ENCODE data around the gene COCH. TPM values are rescaled to one million over a fixed set of nuclear protein-coding genes. Genes with fewer than 3 reads are reported as not detected.

COCH gene
- total RNA-seq, 4 donors from 2014 or later, result 0.35 to 2.0 (median 0.53) TPM

- Histone ChIP-seq H3K9me3 (no peaks in the 10 kb centered on the region), H3K27me3 (peaks cover 0 to 4% (median 0%) of the 10 kb centered on the region in 3 donors), H3K4me3 (no peak overlapping the region), H3K27ac (no peak overlapping the region), H3K4me1 (no peaks in the 10 kb centered on the region), H3K36me3 (no peaks in the 10 kb centered on the region)
- in situ Hi-C loops (cut with MboI; ENCODE audit: low sequenced_read_pairs in 4 of 4), result no loop called here
- TF ChIP-seq POLR2A (IDR thresholded peaks at IDR 0.05), result no peak
- no peak for TF ChIP-seq CTCF (IDR thresholded peaks at IDR 0.05 in 4 of 5, conservative IDR thresholded peaks at IDR 0.05 in 1 of 5)
- intact Hi-C loops (cut with DNase I; ENCODE audit: low total_unique reads), result no loop called here
- ATAC-seq (no peak), DNase-seq (no peak)
Measured at GRCh38 chr14:30861200-30861599, 13.2 kb upstream of the COCH start.

GRCh38 chr14:30864934-30865333 lies 9.4 kb upstream of the COCH start:
- Histone ChIP-seq H3K9me3 (no peaks in the 10 kb centered on the region), H3K36me3 (no peaks in the 10 kb centered on the region), H3K4me1 (no peaks in the 10 kb centered on the region), H3K27me3 (peaks cover 0 to 4% (median 0%) of the 10 kb centered on the region in 3 donors), H3K4me3 (no peak overlapping the region), H3K27ac (no peak overlapping the region)
- DNase-seq (no peak), ATAC-seq (no peak)
- TF ChIP-seq POLR2A (IDR thresholded peaks at IDR 0.05), result no peak
- no peak for TF ChIP-seq CTCF (IDR thresholded peaks at IDR 0.05 in 4 of 5, conservative IDR thresholded peaks at IDR 0.05 in 1 of 5)
- intact Hi-C loops (cut with DNase I; ENCODE audit: low total_unique reads), result no loop called here
- in situ Hi-C loops (cut with MboI; ENCODE audit: low sequenced_read_pairs in 4 of 4), result no loop called here

GRCh38 chr14:30868736-30869135 lies 5.6 kb upstream of the COCH start:
- ATAC-seq (no peak), DNase-seq (no peak)
- Histone ChIP-seq H3K4me3 (no peak overlapping the region), H3K4me1 (no peaks in the 10 kb centered on the region), H3K27ac (no peak overlapping the region), H3K9me3 (no peaks in the 10 kb centered on the region), H3K27me3 (peaks cover 0 to 22% (median 3%) of the 10 kb centered on the region in 3 donors), H3K36me3 (no peaks in the 10 kb centered on the region)
- TF ChIP-seq CTCF (IDR thresholded peaks at IDR 0.05 in 4 of 5, conservative IDR thresholded peaks at IDR 0.05 in 1 of 5), result no peak
- TF ChIP-seq POLR2A (IDR thresholded peaks at IDR 0.05), result no peak
- in situ Hi-C loops (cut with MboI; ENCODE audit: low sequenced_read_pairs in 4 of 4), result no loop called here
- intact Hi-C loops (cut with DNase I; ENCODE audit: low total_unique reads), result no loop called here

- no peak for ATAC-seq
- in situ Hi-C loops (cut with MboI; ENCODE audit: low sequenced_read_pairs in 4 of 4), result no loop called here
- Histone ChIP-seq H3K9me3 (no peaks in the 10 kb centered on the region), H3K27me3 (peaks cover 4 to 32% (median 11%) of the 10 kb centered on the region in 3 donors), H3K27ac (no peak overlapping the region), H3K36me3 (no peaks in the 10 kb centered on the region), H3K4me3 (no peak overlapping the region), H3K4me1 (peaks cover 0 to 3% of the 10 kb centered on the region in 2 donors)
- intact Hi-C loops (cut with DNase I; ENCODE audit: low total_unique reads), result no loop called here
- TF ChIP-seq POLR2A (IDR thresholded peaks at IDR 0.05) (no peak), CTCF (IDR thresholded peaks at IDR 0.05 in 4 of 5, conservative IDR thresholded peaks at IDR 0.05 in 1 of 5) (no peak)
- DNase-seq, result no peak
Measured at GRCh38 chr14:30869551-30870155, 4.7 kb upstream of the COCH start.

GRCh38 chr14:30872602-30873001 lies 1.8 kb upstream of the COCH start:
- peaks cover 0 to 7% of the 10 kb centered on the region in 2 donors for H3K4me1 ChIP-seq
- no peak overlapping the region for H3K4me3 ChIP-seq
- H3K36me3 ChIP-seq, result no peaks in the 10 kb centered on the region
- H3K27ac ChIP-seq, result no peak overlapping the region
- DNase-seq (no peak), ATAC-seq (no peak)
- in situ Hi-C loops (cut with MboI; ENCODE audit: low sequenced_read_pairs in 4 of 4) (no loop called here), intact Hi-C loops (cut with DNase I; ENCODE audit: low total_unique reads) (no loop called here)
- H3K9me3 ChIP-seq, result no peaks in the 10 kb centered on the region
- peaks cover 28 to 53% (median 29%) of the 10 kb centered on the region in 3 donors for H3K27me3 ChIP-seq
- no peak for TF ChIP-seq CTCF (IDR thresholded peaks at IDR 0.05 in 4 of 5, conservative IDR thresholded peaks at IDR 0.05 in 1 of 5)
- no peak for TF ChIP-seq POLR2A (IDR thresholded peaks at IDR 0.05)

All from gastrocnemius medialis (tissue), 4 donors.